GM23248 (cell line): ENCODE results near the gene HMX3. TPM values are rescaled to one million over a fixed set of nuclear protein-coding genes. Genes with fewer than 3 reads are reported as not detected.

ENCODE experiments used
- DNase-seq: peaks from one replicate; pipeline ENCODE4 v3.0.0-alpha.2; 2015
- H2AFZ ChIP-seq: fragments of 200-600 bp; sonication (generic); 2 replicates; pipeline ENCODE4 v1.6.1; 2016; ENCODE audit warnings: antibody characterized with exemption
- H3F3A ChIP-seq: fragments of 200-600 bp; sonication (generic); 2 replicates; pipeline ENCODE4 v1.6.1; 2016; ENCODE audit warnings: mild to moderate bottlenecking, antibody characterized with exemption, mixed run types; ENCODE audit not compliant: insufficient read depth
- H3K27ac ChIP-seq: fragments of 200-600 bp; sonication (generic); 2 replicates; pipeline ENCODE4 v1.5.1; 2016; ENCODE audit warnings: mild to moderate bottlenecking
- H3K27me3 ChIP-seq: fragments of 200-600 bp; sonication (generic); replicated peaks from 2 replicates; pipeline ENCODE4 v1.6.1; 2016; ENCODE audit warnings: mild to moderate bottlenecking; ENCODE audit not compliant: insufficient read depth
- H3K36me3 ChIP-seq: fragments of 200-600 bp; sonication (generic); 2 replicates; pipeline ENCODE4 v1.6.1; 2016; ENCODE audit warnings: low read depth, mild to moderate bottlenecking
- H3K4me1 ChIP-seq: fragments of 200-600 bp; sonication (generic); 2 replicates; pipeline ENCODE4 v1.6.1; 2016; ENCODE audit warnings: mild to moderate bottlenecking; ENCODE audit not compliant: insufficient read depth
- H3K4me2 ChIP-seq: fragments of 200-600 bp; sonication (generic); one replicate; pipeline ENCODE4 v1.6.1; 2016; ENCODE audit warnings: mild to moderate bottlenecking; ENCODE audit not compliant: unreplicated experiment
- H3K4me3 ChIP-seq: fragments of 200-600 bp; sonication (generic); 2 replicates; pipeline ENCODE4 v1.5.1; 2016; ENCODE audit warnings: mild to moderate bottlenecking
- H3K79me2 ChIP-seq: fragments of 200-600 bp; sonication (generic); 2 replicates; pipeline ENCODE4 v1.6.1; 2016; ENCODE audit warnings: mild to moderate bottlenecking; ENCODE audit not compliant: insufficient read depth
- H3K9ac ChIP-seq: fragments of 200-600 bp; sonication (generic); 2 replicates; pipeline ENCODE4 v1.6.1; 2016; ENCODE audit warnings: mild to moderate bottlenecking
- H3K9me2 ChIP-seq: fragments of 200-600 bp; sonication (generic); 2 replicates; pipeline ENCODE4 v1.6.1; 2016; ENCODE audit warnings: mixed run types, mild to moderate bottlenecking, moderate library complexity; ENCODE audit not compliant: insufficient read depth
- H3K9me3 ChIP-seq: fragments of 200-600 bp; sonication (generic); one replicate; pipeline ENCODE4 v1.6.1; 2017; ENCODE audit warnings: low read depth
- H4K20me1 ChIP-seq: fragments of 200-600 bp; sonication (generic); 2 replicates; pipeline ENCODE4 v1.6.0; 2016; ENCODE audit not compliant: insufficient read depth
- EZH2 ChIP-seq: fragments of 200-600 bp; sonication (generic); IDR thresholded peaks from 2 replicates; pipeline ENCODE4 v1.6.1; 2018; ENCODE audit warnings: antibody characterized with exemption, mild to moderate bottlenecking; ENCODE audit not compliant: insufficient read depth, poor library complexity, severe bottlenecking
- EZH2phosphoT487 ChIP-seq: fragments of 200-600 bp; sonication (generic); IDR thresholded peaks from 2 replicates; pipeline ENCODE4 v1.6.1; 2018; ENCODE audit warnings: antibody characterized with exemption, moderate library complexity, mild to moderate bottlenecking, low read depth; ENCODE audit not compliant: insufficient read depth
- WGBS, 2 experiments: methylation state at CpG; one replicate each; pipeline ENCODE4 v1.1.6; 2015 to 2017; ENCODE audit warnings: low lambda C conversion rate in 2 of 2, low coverage in 1 of 2; ENCODE audit errors: missing lambda C conversion rate in 2 of 2; 5-methylcytosine and 5-hydroxymethylcytosine counted together
- in situ Hi-C: fragments of 300-500 bp; cut with MboI; formaldehyde crosslinking; loops from 2 replicates; pipeline ENCODE4 v1.15.0; 2020
- polyA plus RNA-seq: library from polyadenylated mRNA; unstranded; fragments of >200 nt; fragmentation: Nextera tagmentation; extraction: Ambion mirVana; gene quantifications from 2 replicates; pipeline ENCODE4 v1.2.1, GENCODE V29; 2016
- total RNA-seq: library from RNA; depleted of rRNA; stranded (reverse); fragments of >200 nt; shearing (Covaris generic); gene quantifications from 2 replicates; pipeline ENCODE4 v1.2.3, GENCODE V29; 2014

HMX3 gene
- total and polyA plus RNA-seq, 2 experiments from 2014 or later, result not detected

- H3F3A ChIP-seq, result peaks cover 30% of the 10 kb centered on the region
- peak overlapping the region; percentile 98 for H2AFZ ChIP-seq
- H3K9me3 ChIP-seq, result no peaks in the 10 kb centered on the region
- H3K4me1 ChIP-seq, result peaks cover 38% of the 10 kb centered on the region
- 4% methylated on average over 28 to 31 of the region's 49 CpGs for WGBS, 2 experiments
- no peak for TF ChIP-seq EZH2phosphoT487
- no peak for TF ChIP-seq EZH2
- H3K9ac ChIP-seq, result peak overlapping the region; percentile 96
- H3K27ac ChIP-seq, result peak overlapping the region; percentile 89
- H3K4me3 ChIP-seq, result peak overlapping the region; percentile 99
- in situ Hi-C loops, result no loop called here
- peaks cover 30% of the 10 kb centered on the region for H3K27me3 ChIP-seq
- peaks cover 12% of the 10 kb centered on the region; the same call in 1 of the 2 replicates for H4K20me1 ChIP-seq
- no peaks in the 10 kb centered on the region for H3K9me2 ChIP-seq
- DNase-seq, result peak; percentile 77
- peaks cover 27% of the 10 kb centered on the region for H3K36me3 ChIP-seq
- peak overlapping the region; percentile 92 for H3K4me2 ChIP-seq
- H3K79me2 ChIP-seq, result peaks cover 57% of the 10 kb centered on the region
These were observed 19.1 kb downstream of the HMX3 start for GRCh38 chr10:123154711-123155505.

GRCh38 chr10:123156078-123156477 lies 20.3 kb downstream of the HMX3 start:
- no peaks in the 10 kb centered on the region for H3K9me2 ChIP-seq
- TF ChIP-seq EZH2phosphoT487 (no peak), EZH2 (no peak)
- H3K36me3 ChIP-seq, result peaks cover 39% of the 10 kb centered on the region
- peaks cover 69% of the 10 kb centered on the region for H3K79me2 ChIP-seq
- DNase-seq, result peak; percentile 74
- 6 to 7% methylated on average over 2 of the region's 2 CpGs for WGBS, 2 experiments
- H3K9ac ChIP-seq, result no peak overlapping the region
- H2AFZ ChIP-seq, result no peak overlapping the region
- no peaks in the 10 kb centered on the region for H3K9me3 ChIP-seq
- in situ Hi-C loops, result no loop called here
- H3F3A ChIP-seq, result peaks cover 30% of the 10 kb centered on the region
- H3K27ac ChIP-seq, result peak overlapping the region; percentile 89
- peak overlapping the region; percentile 92 for H3K4me2 ChIP-seq
- H3K27me3 ChIP-seq, result peaks cover 19% of the 10 kb centered on the region
- peaks cover 38% of the 10 kb centered on the region for H3K4me1 ChIP-seq
- peak overlapping the region; percentile 99 for H3K4me3 ChIP-seq
- peaks cover 13% of the 10 kb centered on the region; the same call in 1 of the 2 replicates for H4K20me1 ChIP-seq

DNA sequence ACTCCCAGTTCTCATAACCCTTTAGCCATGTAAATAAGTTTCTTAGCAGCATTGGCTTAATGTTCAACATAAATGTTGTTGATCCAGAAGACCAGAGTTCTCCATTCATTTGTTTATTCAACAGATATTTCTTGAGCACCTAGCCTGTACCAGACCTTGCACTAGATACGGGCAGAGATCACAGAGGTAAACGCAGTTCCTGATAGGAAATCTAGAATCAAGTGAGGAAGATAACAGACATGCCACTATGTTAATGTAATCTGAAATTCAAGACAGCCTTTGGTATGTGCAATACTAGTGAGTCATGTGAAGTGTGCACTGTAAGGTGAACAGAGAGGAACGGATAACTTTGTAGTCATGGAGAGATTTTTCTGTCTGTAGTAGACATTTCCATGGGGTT lies 21.4 kb downstream of the HMX3 start:
- Histone ChIP-seq H3K4me2 (peak overlapping the region; percentile 92), H4K20me1 (peaks cover 13% of the 10 kb centered on the region; the same call in 1 of the 2 replicates), H3K9me2 (no peaks in the 10 kb centered on the region), H3F3A (peaks cover 30% of the 10 kb centered on the region), H3K27me3 (peaks cover 8% of the 10 kb centered on the region), H3K36me3 (peaks cover 50% of the 10 kb centered on the region), H2AFZ (no peak overlapping the region), H3K4me1 (peaks cover 38% of the 10 kb centered on the region), H3K79me2 (peaks cover 80% of the 10 kb centered on the region), H3K27ac (0 out of 2 replicates have a peak overlapping the region, but pooled peaks have one; percentile 31), H3K9me3 (no peaks in the 10 kb centered on the region), H3K4me3 (peak overlapping the region; percentile 99), H3K9ac (no peak overlapping the region)
- peak; percentile 68 for DNase-seq
- in situ Hi-C loops, result no loop called here
- 52 to 57% methylated on average over 3 of the region's 3 CpGs for WGBS, 2 experiments
- TF ChIP-seq EZH2phosphoT487 (no peak), EZH2 (no peak)

- Histone ChIP-seq H3K4me3 (no peak overlapping the region), H3K9ac (no peak overlapping the region), H3K4me2 (peak overlapping the region; percentile 26), H3K36me3 (peaks cover 65% of the 10 kb centered on the region), H3K27me3 (no peaks in the 10 kb centered on the region), H4K20me1 (peaks cover 13% of the 10 kb centered on the region; the same call in 1 of the 2 replicates), H3F3A (peaks cover 30% of the 10 kb centered on the region), H3K9me2 (no peaks in the 10 kb centered on the region), H3K27ac (no peak overlapping the region), H3K79me2 (peaks cover 95% of the 10 kb centered on the region), H2AFZ (no peak overlapping the region), H3K9me3 (no peaks in the 10 kb centered on the region), H3K4me1 (peaks cover 38% of the 10 kb centered on the region)
- no peak for TF ChIP-seq EZH2phosphoT487
- TF ChIP-seq EZH2, result no peak
- no peak for DNase-seq
- WGBS, 2 experiments, result 90 to 98% methylated on average over 1 of the region's 1 CpG
- in situ Hi-C loops, result no loop called here
These were observed 22.9 kb downstream of the HMX3 start for GRCh38 chr10:123158682-123159081.
